ENCODE data around the gene REG1A.

The REG1A gene

GRCh38 chr2:79124907-79125720 lies 4.8 kb downstream of the REG1A start:
- H3K36me3 ChIP-seq (ENCODE audit: control insufficient read depth in 5 of 5, insufficient read depth in 5 of 5, low read length in 5 of 5): no peaks in the 10 kb centered on the region
- no peak overlapping the region for H3K9ac ChIP-seq (ENCODE audit: low read length in 5 of 5)
- H3K27ac ChIP-seq (ENCODE audit: low read depth, low read length): no peak overlapping the region
- no peak overlapping the region for H3K4me3 ChIP-seq (ENCODE audit: low read depth in 1 of 5, low read length in 5 of 5)
- H3K4me1 ChIP-seq (ENCODE audit: control insufficient read depth in 5 of 5, insufficient read depth in 5 of 5, low read length in 5 of 5): no peaks in the 10 kb centered on the region
- H3K27me3 ChIP-seq (ENCODE audit: control insufficient read depth in 5 of 5, insufficient read depth in 4 of 5, low read length in 5 of 5): no peaks in the 10 kb centered on the region
- H3K9me3 ChIP-seq (ENCODE audit: control insufficient read depth in 5 of 5, low read length in 5 of 5): no peaks in the 10 kb centered on the region

GRCh38 chr2:79125721-79125985 lies 5.4 kb downstream of the REG1A start:
- H3K27ac ChIP-seq (ENCODE audit: low read depth, low read length): no peak overlapping the region
- H3K9ac ChIP-seq (ENCODE audit: low read length in 5 of 5): no peak overlapping the region
- H3K9me3 ChIP-seq (ENCODE audit: control insufficient read depth in 5 of 5, low read length in 5 of 5): no peaks in the 10 kb centered on the region
- no peak overlapping the region for H3K4me3 ChIP-seq (ENCODE audit: low read depth in 1 of 5, low read length in 5 of 5)
- H3K4me1 ChIP-seq (ENCODE audit: control insufficient read depth in 5 of 5, insufficient read depth in 5 of 5, low read length in 5 of 5): no peaks in the 10 kb centered on the region
- no peaks in the 10 kb centered on the region for H3K36me3 ChIP-seq (ENCODE audit: control insufficient read depth in 5 of 5, insufficient read depth in 5 of 5, low read length in 5 of 5)
- no peaks in the 10 kb centered on the region for H3K27me3 ChIP-seq (ENCODE audit: control insufficient read depth in 5 of 5, insufficient read depth in 4 of 5, low read length in 5 of 5)

- no peaks in the 10 kb centered on the region for H3K36me3 ChIP-seq (ENCODE audit: control insufficient read depth in 5 of 5, insufficient read depth in 5 of 5, low read length in 5 of 5)
- H3K27ac ChIP-seq (ENCODE audit: low read depth, low read length): no peak overlapping the region
Observed at GRCh38 chr2:79128406-79128805, 8.1 kb downstream of the REG1A start.

GRCh38 chr2:79129260-79129659 lies 9.0 kb downstream of the REG1A start:
- Histone ChIP-seq H3K4me3 (ENCODE audit: low read depth in 1 of 5, low read length in 5 of 5) (no peak overlapping the region), H3K9ac (ENCODE audit: low read length in 5 of 5) (no peak overlapping the region), H3K27me3 (ENCODE audit: control insufficient read depth in 5 of 5, insufficient read depth in 4 of 5, low read length in 5 of 5) (no peaks in the 10 kb centered on the region), H3K27ac (ENCODE audit: low read depth, low read length) (no peak overlapping the region), H3K36me3 (ENCODE audit: control insufficient read depth in 5 of 5, insufficient read depth in 5 of 5, low read length in 5 of 5) (no peaks in the 10 kb centered on the region), H3K4me1 (ENCODE audit: control insufficient read depth in 5 of 5, insufficient read depth in 5 of 5, low read length in 5 of 5) (no peaks in the 10 kb centered on the region), H3K9me3 (ENCODE audit: control insufficient read depth in 5 of 5, low read length in 5 of 5) (no peaks in the 10 kb centered on the region)

More at GRCh38 chr2:79128406-79128805, 8.1 kb downstream of the REG1A start:
- H3K27me3 ChIP-seq (ENCODE audit: control insufficient read depth in 5 of 5, insufficient read depth in 4 of 5, low read length in 5 of 5): no peaks in the 10 kb centered on the region
- no peaks in the 10 kb centered on the region for H3K4me1 ChIP-seq (ENCODE audit: control insufficient read depth in 5 of 5, insufficient read depth in 5 of 5, low read length in 5 of 5)
- H3K9ac ChIP-seq (ENCODE audit: low read length in 5 of 5): no peak overlapping the region
- H3K4me3 ChIP-seq (ENCODE audit: low read depth in 1 of 5, low read length in 5 of 5): no peak overlapping the region
- H3K9me3 ChIP-seq (ENCODE audit: control insufficient read depth in 5 of 5, low read length in 5 of 5): no peaks in the 10 kb centered on the region

DNA sequence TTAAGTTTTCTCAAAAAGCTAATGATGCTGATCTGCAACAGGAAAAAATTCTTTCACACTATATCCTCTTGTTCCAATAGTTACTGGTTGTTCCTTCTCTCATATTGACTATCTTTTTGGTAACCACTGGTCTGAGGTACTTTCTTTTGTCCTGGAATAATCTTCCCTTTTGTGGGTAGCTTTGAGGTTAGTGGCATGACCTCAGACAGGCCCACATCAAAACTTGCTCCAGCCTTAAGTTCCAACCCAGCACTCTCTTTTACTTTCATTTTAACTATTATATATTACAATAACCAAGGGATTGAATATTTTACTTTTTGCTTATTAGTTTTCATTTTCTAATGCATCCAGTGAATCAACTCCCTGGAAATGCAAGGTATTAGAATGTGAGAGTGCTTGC lies 9.5 kb downstream of the REG1A start:
- Histone ChIP-seq H3K27ac (ENCODE audit: low read depth, low read length) (no peak overlapping the region), H3K4me3 (ENCODE audit: low read depth in 1 of 5, low read length in 5 of 5) (no peak overlapping the region), H3K36me3 (ENCODE audit: control insufficient read depth in 5 of 5, insufficient read depth in 5 of 5, low read length in 5 of 5) (no peaks in the 10 kb centered on the region), H3K9ac (ENCODE audit: low read length in 5 of 5) (no peak overlapping the region), H3K9me3 (ENCODE audit: control insufficient read depth in 5 of 5, low read length in 5 of 5) (no peaks in the 10 kb centered on the region), H3K4me1 (ENCODE audit: control insufficient read depth in 5 of 5, insufficient read depth in 5 of 5, low read length in 5 of 5) (no peaks in the 10 kb centered on the region), H3K27me3 (ENCODE audit: control insufficient read depth in 5 of 5, insufficient read depth in 4 of 5, low read length in 5 of 5) (no peaks in the 10 kb centered on the region)

DNA sequence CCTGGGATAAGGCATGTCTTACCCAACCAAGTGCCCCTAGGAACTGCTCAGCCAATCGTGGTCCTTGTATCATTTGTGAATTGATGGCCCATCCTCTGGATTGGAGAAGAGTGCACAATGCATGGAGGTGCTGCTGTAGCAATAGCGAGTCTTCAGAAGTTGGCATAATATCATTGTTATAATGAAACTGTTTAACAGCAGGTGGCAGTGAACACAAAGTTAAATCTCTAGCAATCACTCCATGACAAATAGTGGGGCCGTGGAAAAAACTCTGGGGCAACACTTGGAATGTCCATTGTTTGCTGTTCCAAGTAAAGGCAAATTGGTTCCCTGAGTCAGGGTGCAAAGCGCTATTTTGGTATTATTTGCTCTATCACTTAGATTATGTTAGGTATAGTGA lies 11.4 kb downstream of the REG1A start:
- no peak overlapping the region for H3K4me3 ChIP-seq (ENCODE audit: low read depth in 1 of 5, low read length in 5 of 5)
- no peaks in the 10 kb centered on the region for H3K4me1 ChIP-seq (ENCODE audit: control insufficient read depth in 5 of 5, insufficient read depth in 5 of 5, low read length in 5 of 5)
- no peak overlapping the region for H3K9ac ChIP-seq (ENCODE audit: low read length in 5 of 5)
- no peaks in the 10 kb centered on the region for H3K9me3 ChIP-seq (ENCODE audit: control insufficient read depth in 5 of 5, low read length in 5 of 5)
- H3K27me3 ChIP-seq (ENCODE audit: control insufficient read depth in 5 of 5, insufficient read depth in 4 of 5, low read length in 5 of 5): no peaks in the 10 kb centered on the region
- H3K36me3 ChIP-seq (ENCODE audit: control insufficient read depth in 5 of 5, insufficient read depth in 5 of 5, low read length in 5 of 5): no peaks in the 10 kb centered on the region
- H3K27ac ChIP-seq (ENCODE audit: low read depth, low read length): no peak overlapping the region

- Histone ChIP-seq H3K36me3 (ENCODE audit: control insufficient read depth in 5 of 5, insufficient read depth in 5 of 5, low read length in 5 of 5) (no peaks in the 10 kb centered on the region), H3K27ac (ENCODE audit: low read depth, low read length) (no peak overlapping the region), H3K4me3 (ENCODE audit: low read depth in 1 of 5, low read length in 5 of 5) (no peak overlapping the region), H3K4me1 (ENCODE audit: control insufficient read depth in 5 of 5, insufficient read depth in 5 of 5, low read length in 5 of 5) (no peaks in the 10 kb centered on the region), H3K9me3 (ENCODE audit: control insufficient read depth in 5 of 5, low read length in 5 of 5) (no peaks in the 10 kb centered on the region), H3K9ac (ENCODE audit: low read length in 5 of 5) (no peak overlapping the region), H3K27me3 (ENCODE audit: control insufficient read depth in 5 of 5, insufficient read depth in 4 of 5, low read length in 5 of 5) (peaks cover 0 to 3% (median 0%) of the 10 kb centered on the region in 5 donors)
Observed at GRCh38 chr2:79138385-79138784, 18.1 kb downstream of the REG1A start.

DNA sequence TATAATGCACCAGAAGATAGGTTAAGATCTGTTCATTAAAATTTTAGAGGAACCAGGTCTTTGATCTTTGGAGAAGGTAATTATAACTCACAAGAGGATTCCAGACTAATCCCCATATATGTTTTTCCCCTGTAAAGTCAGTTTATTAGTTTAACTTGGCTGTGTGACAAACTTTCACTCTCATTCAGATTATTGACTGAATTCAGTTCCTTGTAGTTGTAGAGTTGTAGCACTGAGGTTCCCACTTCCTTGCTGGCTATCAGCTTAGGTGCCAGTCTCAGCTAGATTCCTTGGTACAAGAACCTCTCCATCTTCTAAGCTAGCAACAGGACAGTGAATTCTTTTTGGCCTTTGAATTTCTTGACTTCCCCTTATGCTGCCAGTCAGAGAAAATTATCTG lies 19.1 kb downstream of the REG1A start:
- no peak overlapping the region for H3K27ac ChIP-seq (ENCODE audit: low read depth, low read length)
- H3K36me3 ChIP-seq (ENCODE audit: control insufficient read depth in 5 of 5, insufficient read depth in 5 of 5, low read length in 5 of 5): no peaks in the 10 kb centered on the region
- no peaks in the 10 kb centered on the region for H3K4me1 ChIP-seq (ENCODE audit: control insufficient read depth in 5 of 5, insufficient read depth in 5 of 5, low read length in 5 of 5)
- H3K4me3 ChIP-seq (ENCODE audit: low read depth in 1 of 5, low read length in 5 of 5): no peak overlapping the region
- H3K9ac ChIP-seq (ENCODE audit: low read length in 5 of 5): no peak overlapping the region
- peaks cover 0 to 3% (median 0%) of the 10 kb centered on the region in 5 donors for H3K27me3 ChIP-seq (ENCODE audit: control insufficient read depth in 5 of 5, insufficient read depth in 4 of 5, low read length in 5 of 5)
- H3K9me3 ChIP-seq (ENCODE audit: control insufficient read depth in 5 of 5, low read length in 5 of 5): no peaks in the 10 kb centered on the region

DNA sequence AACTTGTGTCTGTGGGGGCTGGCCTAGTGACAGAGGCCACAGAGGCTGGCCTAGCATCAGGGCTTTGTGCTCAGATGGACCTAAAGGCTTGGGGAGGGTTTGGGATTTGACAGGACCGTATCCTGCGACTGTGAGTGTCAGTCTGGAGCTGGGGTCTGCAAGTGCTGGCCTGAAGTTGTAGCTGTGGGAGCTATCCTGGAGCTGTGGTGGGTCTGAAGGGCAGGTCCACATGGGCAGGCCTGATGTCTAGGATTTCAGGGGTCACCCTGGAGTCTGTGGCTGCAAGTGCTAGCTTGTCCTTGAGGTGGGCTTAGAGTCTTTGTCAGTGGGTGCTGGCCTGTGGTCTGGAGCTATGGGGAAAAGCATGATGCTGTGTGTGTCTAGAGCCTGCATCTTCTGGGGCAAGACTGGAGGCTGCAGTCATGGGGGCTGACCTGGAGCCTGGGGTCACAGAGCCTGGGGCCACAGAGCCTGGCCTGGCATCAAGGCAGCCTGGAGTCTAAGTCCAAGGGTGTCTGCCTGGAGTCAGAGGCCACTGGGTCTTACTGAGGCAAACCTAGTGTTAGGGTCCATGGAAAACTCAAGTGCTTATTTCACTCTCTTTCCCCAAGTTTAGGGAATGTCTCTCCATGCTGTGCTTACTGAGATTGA lies 35.7 kb downstream of the REG1A start:
- H3K4me1 ChIP-seq (ENCODE audit: control insufficient read depth in 5 of 5, insufficient read depth in 5 of 5, low read length in 5 of 5): no peaks in the 10 kb centered on the region
- H3K27ac ChIP-seq (ENCODE audit: low read depth, low read length): no peak overlapping the region
- no peaks in the 10 kb centered on the region for H3K36me3 ChIP-seq (ENCODE audit: control insufficient read depth in 5 of 5, insufficient read depth in 5 of 5, low read length in 5 of 5)
- H3K9me3 ChIP-seq (ENCODE audit: control insufficient read depth in 5 of 5, low read length in 5 of 5): peaks cover 0 to 7% (median 3%) of the 10 kb centered on the region in 5 donors
- no peak overlapping the region for H3K4me3 ChIP-seq (ENCODE audit: low read depth in 1 of 5, low read length in 5 of 5)
- H3K9ac ChIP-seq (ENCODE audit: low read length in 5 of 5): no peak overlapping the region
- H3K27me3 ChIP-seq (ENCODE audit: control insufficient read depth in 5 of 5, insufficient read depth in 4 of 5, low read length in 5 of 5): peaks cover 0 to 3% (median 0%) of the 10 kb centered on the region in 5 donors

DNA sequence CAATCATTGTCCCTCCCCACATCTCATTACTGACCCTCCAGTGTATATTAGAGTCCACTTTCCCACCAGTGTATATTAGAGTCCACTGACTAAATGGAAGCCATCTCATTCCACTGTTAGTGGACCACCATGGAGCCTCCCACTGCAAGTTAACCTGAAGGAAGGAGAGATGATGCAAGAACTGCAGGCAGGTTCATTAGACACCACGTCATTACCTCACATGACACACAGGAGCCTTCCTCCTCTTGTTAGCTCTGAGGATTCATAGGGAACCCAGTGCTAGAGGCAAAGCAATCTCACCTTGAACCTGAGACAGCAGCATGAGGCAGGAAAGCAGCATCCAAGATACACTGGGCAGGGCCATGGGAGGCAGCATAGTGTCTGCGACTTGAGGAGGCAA lies 38.7 kb downstream of the REG1A start:
- H3K36me3 ChIP-seq (ENCODE audit: control insufficient read depth in 5 of 5, insufficient read depth in 5 of 5, low read length in 5 of 5): no peaks in the 10 kb centered on the region
- H3K27me3 ChIP-seq (ENCODE audit: control insufficient read depth in 5 of 5, insufficient read depth in 4 of 5, low read length in 5 of 5): peaks cover 0 to 3% (median 0%) of the 10 kb centered on the region in 5 donors
- no peaks in the 10 kb centered on the region for H3K4me1 ChIP-seq (ENCODE audit: control insufficient read depth in 5 of 5, insufficient read depth in 5 of 5, low read length in 5 of 5)
- H3K27ac ChIP-seq (ENCODE audit: low read depth, low read length): no peak overlapping the region
- peaks cover 0 to 4% (median 3%) of the 10 kb centered on the region in 5 donors for H3K9me3 ChIP-seq (ENCODE audit: control insufficient read depth in 5 of 5, low read length in 5 of 5)
- H3K9ac ChIP-seq (ENCODE audit: low read length in 5 of 5): no peak overlapping the region
- no peak overlapping the region for H3K4me3 ChIP-seq (ENCODE audit: low read depth in 1 of 5, low read length in 5 of 5)

All from subcutaneous abdominal adipose tissue (tissue), 5 donors.